ENCODE data around the gene RAP2A. TPM values are rescaled to one million over a fixed set of nuclear protein-coding genes. Genes with fewer than 3 reads are reported as not detected.

RAP2A gene
- total RNA-seq, 2 donors from 2014 or later, result 34.0 to 42.8 TPM

DNA sequence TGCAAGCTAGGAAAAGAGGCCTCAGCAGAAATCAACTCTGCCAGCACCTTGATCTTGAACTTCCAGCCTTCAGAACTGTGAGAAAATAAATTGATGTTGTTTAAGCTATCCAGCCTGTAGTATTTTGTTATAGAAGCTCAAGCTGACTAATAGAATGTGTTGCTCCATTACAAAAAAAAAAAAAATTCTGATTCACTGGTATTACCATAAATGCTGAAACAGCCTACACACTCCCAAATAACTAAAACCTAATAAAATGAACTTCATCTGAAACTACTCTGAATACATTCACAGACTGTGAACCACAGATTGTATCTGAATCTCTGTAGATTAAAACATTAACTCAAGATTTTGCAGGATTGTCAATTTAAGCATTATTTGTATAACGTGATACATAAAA lies 49.5 kb downstream of the RAP2A start:
- intact Hi-C loops (cut with DNase I), result no loop called here
- DNase-seq (ENCODE audit: low spot score), result no peak

DNA sequence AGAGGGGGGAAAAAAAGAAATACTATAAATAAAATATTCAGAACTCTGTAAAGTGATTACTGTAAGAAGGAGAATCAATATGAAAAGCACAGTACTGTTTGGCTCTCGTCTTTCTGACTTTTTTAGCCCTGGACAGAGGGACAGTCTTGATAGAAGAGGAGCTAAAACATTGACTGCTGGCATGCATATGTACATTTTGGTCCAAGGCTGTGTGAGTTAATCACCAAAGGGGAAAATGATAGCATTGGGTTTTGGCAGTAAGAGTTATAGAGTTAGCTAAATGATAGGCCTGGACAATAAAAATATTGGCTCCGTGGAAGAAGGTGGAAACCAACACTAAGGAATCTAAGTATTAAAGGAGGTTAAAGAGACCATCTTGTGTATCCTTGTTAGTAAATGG lies 50.3 kb downstream of the RAP2A start:
- intact Hi-C loops (cut with DNase I), result no loop called here
- DNase-seq (ENCODE audit: low spot score), result no peak

DNA sequence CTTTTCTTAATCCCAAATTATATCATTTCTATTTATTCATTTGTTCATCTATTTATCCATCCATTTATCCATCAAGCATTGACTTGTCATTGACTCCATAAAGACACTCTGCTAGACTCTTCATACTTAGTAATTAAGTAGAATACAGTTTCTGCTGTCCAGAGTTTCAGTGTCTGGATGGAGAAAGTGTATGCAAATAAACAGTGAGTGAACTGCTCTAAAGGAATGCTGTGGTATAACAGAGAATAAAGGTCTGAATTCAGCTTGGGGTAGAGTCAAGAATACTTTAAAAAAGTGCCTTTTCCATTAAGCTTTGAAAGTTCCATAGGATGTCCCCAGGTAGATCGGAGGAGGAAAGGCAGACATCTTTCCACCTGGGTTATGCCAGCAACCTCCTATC lies 51.4 kb downstream of the RAP2A start:
- intact Hi-C loops (cut with DNase I), result no loop called here

DNA sequence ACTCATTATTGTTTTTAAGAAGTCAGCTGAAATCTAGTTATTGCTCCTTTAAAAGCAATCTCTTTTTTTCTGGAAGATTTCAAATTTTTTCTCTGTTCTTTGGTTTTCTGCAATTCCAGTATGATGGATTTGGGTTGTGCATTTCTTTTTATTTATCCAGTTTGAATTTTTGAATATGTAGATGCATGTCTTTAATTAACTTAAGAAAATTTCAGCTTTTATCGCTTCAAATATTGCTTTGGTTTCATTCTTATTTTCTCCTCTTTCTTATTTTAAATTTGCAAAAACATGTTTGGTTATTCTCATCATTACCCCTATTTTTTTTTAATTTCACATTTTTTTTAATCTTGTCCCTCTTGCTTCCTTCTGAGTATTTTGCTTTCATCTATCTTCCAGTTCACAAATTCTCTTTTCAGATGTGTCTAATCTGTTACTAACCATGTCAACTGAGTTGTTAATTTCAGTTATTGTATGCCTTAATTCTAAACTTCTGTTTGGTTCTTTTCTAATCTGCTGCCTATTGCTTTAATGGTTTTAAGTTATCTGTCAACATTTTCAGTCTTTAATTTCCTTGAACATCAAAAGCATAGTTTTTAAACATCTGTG lies 56.8 kb downstream of the RAP2A start:
- intact Hi-C loops (cut with DNase I), result no loop called here
- DNase-seq (ENCODE audit: low spot score), result no peak

More for the DNA sequence above, 51.4 kb downstream of the RAP2A start:
- no peak for DNase-seq (ENCODE audit: low spot score)

DNA sequence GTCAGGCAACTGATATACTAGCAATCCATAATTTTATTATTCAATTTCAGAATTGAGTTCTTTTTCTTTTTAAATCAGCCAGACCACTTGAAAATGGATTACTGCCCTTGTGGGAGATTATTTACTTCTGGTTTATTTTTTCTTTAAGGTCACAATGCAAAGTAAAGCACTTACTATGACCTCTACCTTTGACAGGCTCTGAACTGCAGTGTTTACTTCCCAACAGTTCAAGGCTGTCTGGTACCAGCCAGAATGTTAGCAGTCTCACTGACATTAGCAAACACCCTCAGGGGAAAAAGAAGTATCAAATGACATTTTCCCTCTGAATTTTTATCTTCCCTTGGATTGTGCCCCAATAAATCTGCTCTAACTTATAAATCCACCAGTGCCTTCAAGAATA lies 57.5 kb downstream of the RAP2A start:
- intact Hi-C loops (cut with DNase I), result no loop called here
- DNase-seq (ENCODE audit: low spot score), result no peak

DNA sequence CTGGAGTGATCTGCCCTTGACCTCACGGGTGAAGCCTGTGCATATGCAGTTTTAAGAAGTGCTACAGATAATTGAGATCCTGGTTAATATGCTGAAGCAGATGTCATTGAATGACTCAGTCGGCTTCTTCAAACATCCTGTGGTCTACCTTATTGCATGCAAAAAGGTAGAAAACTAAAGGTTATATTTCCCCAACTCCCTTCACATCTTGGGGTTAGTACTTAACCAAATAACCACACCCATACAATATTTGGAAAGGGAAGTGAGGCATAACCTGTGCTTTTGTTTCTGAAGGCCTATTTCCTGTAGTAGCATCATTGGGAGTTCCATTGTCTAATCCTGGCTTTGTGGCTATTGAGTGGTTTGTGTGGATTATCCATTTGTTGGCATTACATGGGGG lies 58.3 kb downstream of the RAP2A start:
- no peak for DNase-seq (ENCODE audit: low spot score)
- intact Hi-C loops (cut with DNase I), result no loop called here

DNA sequence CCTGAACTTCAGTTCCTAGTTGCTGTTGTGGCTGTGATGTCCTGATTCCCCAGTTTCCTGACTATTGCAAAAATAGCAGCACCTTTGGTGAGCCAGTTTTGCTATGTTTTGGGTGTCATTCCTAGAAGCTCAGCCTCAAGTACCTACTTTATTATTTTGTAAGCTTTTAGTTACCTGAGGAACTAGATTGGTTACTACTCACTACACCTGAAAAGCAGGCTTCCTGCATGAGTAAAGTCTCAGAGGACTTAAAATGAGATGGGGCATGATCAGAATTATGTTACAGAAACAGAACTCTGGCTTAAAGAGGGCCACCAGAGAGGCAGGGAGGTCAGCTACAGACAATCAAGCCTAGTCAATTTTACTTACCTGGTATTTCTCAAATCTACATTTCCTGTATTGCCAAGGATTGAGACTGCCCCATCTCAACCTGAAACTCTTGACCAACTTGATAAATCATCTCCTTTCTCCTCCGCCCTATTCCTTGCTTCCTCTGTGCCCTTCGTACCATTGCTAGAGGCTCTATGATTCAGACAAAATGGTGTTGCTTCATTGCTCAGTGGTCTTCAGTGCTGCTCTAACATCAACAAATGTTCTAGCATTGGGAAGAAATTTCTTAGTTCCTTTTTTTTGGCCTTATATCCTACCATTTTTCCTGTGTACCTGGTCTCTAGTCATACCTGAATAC lies 58.9 kb downstream of the RAP2A start:
- intact Hi-C loops (cut with DNase I), result no loop called here

DNA sequence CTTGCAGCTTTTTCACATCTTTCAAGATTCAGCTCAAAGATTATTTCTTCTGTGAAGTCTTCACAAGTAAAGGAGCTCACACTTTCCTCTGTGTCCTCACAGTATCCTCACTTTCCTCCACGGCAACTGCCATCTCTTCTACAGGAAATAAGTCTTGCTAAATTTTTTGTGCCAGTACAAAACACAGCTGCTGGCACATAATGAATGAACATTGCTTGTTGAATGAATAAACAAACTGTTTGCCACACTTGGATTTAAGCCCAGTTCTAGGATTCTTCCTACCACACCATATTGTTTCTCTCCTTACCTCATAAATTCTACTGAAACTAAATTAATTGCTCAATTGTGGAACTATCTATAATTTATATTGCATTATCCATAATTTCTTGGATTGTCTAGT lies 59.5 kb downstream of the RAP2A start:
- intact Hi-C loops (cut with DNase I), result no loop called here
- DNase-seq (ENCODE audit: low spot score), result no peak

More for the DNA sequence above, 58.9 kb downstream of the RAP2A start:
- DNase-seq (ENCODE audit: low spot score), result no peak

DNA sequence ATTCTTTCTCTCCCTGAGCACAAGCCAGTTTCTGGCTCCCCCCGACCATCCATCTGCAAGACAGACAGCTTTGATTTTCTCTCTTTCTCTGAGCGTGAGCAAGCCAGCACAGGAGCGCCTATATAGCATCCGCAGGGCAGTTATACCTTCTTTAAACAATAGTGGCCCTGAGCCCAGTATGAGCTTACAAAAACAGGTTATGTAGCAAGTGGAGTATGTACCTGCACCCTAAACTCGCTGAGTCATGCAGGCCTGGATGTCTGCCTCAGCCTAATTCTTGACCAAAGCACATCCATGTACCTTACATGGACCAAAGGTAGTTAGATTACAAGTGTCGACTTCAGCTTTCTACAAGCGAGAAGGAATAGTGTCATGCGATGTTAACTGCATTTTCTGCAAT lies 61.7 kb downstream of the RAP2A start:
- intact Hi-C loops (cut with DNase I), result no loop called here
- DNase-seq (ENCODE audit: low spot score), result no peak

DNA sequence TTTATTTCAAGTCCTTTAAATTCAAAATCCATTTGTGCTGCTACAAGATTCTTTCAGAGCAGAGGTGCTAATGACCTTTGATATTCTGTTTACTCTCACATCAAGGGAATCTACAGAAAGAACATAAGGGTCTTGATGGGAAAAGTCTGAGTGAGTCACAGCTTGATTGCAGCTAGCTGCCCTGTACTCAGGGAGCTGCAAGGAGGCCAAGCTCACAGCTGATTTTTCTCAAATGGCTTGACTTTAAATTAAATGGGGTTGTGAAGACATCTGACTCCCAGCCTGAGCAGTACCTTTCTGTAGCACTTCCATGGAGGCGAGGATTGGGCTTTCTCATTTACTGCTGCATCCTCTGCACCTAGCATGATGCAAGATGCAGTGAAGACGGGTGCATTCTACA lies 62.5 kb downstream of the RAP2A start:
- DNase-seq (ENCODE audit: low spot score), result no peak
- intact Hi-C loops (cut with DNase I), result no loop called here

DNA sequence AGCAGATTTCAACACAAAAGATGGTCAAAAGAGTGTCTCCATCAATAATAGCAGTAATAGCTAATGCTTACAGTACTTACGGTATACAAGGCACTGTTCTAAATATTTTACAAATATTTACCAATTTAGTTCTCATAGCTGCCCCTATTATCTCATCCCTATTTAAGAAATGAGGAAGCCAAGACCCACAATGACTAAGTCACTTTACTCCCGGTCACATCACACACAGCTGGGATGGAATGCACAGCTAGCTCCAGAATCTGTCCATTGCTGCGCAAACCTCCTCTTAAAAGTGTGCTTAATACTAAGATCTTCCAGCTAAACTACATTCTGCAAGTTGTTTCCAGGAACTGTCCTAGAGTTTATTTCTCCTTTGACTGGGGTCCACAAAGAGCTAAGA lies 63.4 kb downstream of the RAP2A start:
- intact Hi-C loops (cut with DNase I), result no loop called here
- no peak for DNase-seq (ENCODE audit: low spot score)

DNA sequence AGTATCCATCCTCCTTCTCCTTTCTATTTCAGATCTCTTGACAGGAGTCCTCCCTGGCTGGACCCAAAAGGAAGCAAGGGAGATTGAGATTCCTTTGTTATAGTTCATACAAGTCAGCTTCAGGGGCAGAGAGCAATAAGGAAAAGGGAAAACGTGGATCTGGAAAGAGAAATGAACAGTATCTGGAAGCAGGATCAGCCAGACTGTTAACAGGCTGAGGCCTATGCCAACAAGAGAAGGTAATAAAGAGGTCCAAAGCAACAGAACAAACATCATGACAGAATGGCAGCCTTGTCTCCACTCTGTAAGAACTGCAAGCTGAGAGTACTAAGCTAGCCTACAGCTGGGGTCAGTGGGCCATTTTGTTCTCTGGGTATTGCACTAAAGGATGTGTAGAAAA lies 64.5 kb downstream of the RAP2A start:
- intact Hi-C loops (cut with DNase I), result no loop called here
- DNase-seq (ENCODE audit: low spot score), result no peak

DNA sequence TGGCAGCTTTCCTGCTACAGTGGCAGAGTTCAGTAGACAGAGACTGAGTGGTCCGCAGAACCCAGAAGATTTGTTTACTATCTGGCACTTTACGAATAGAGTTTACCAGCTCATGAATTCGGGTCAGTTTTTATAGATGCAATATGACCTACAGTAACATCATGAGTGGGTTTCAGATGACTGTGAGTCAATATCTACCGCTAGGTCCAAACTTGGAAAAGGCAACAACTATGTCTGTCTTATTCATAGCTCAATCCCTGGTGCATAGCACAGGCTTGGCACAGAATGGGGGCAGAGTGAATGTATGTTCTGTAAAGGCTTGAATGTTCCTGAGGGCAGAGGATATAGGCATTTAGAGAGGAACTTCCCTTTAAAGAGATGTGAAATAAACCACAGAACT lies 65.2 kb downstream of the RAP2A start:
- intact Hi-C loops (cut with DNase I), result no loop called here
- no peak for DNase-seq (ENCODE audit: low spot score)

DNA sequence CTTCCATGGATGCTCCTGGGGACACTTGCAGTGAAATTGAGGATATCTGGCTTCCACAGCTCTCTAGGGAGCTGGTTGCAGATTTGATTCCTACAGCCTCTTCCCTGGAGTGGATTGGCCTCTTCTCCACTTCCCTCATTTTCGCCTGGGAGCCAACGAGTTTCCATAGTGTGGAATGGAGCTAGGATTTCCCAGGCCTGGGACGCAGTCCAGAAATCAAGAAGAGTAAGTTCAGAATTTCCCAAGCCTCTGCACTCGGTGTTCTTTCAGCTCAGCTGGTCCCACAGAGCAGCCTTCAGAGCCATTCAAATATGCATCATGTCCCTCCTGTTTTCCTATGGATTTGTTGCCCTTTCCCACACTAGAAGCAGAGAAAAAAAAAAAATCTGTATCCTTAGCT lies 68.2 kb downstream of the RAP2A start:
- no peak for DNase-seq (ENCODE audit: low spot score)
- intact Hi-C loops (cut with DNase I), result no loop called here

DNA sequence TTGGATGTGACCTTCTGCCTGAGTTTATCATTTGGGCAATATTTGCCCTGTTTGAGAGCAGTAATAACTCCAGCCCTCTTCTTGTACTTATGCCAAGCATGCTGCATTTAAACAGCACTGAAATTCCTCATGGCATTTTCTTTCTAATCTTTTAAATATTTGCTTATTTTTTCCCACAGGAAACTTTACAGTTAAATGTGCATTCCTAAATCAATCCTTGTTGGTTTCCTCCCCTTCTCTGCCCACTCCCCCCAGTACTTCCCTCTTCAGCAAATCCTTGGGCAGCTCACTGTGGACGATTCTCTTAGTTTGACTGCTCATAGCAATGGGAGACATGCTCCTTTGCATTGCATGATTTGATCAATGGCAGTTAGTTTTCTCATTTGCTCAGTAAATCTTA lies 68.7 kb downstream of the RAP2A start:
- intact Hi-C loops (cut with DNase I), result no loop called here
- no peak for DNase-seq (ENCODE audit: low spot score)

DNA sequence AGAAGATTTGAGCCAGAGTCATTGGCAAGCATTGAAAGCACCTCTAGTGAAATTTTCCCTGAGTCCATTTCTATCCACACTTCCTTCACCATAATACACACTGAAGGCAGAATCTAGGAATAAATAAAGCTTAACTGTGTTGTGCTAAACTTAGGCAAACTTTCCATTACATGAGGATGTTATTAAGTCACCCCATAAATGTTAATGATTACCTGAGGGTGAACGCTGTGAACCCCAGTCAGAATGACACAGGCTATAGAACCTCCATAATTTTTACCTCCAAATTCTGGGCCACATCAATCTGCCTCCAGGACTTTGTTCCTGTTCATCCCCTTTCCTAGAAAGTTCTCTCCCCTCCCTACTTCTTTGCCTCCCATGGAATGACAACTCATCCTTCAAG lies 71.0 kb downstream of the RAP2A start:
- DNase-seq (ENCODE audit: low spot score), result no peak
- intact Hi-C loops (cut with DNase I), result no loop called here

DNA sequence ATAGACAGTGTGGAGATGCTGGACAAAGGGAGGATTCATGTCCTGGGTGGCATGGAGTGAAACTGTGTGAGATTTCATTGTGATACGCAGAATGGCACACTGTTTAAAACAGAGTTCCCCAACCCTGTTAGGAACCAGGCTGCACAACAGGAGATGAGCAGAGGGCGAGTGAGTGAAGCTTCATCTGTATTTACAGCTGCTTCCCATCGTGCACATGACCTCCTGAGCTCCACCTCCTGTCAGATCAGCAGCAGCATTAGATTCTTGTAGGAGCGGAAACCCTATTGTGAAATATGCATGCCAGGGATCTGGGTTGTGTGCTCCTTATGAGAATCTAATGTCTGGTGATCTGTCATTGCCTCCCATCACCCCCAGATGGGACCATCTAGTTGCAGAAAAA lies 72.5 kb downstream of the RAP2A start:
- no peak for DNase-seq (ENCODE audit: low spot score)
- intact Hi-C loops (cut with DNase I), result no loop called here

DNA sequence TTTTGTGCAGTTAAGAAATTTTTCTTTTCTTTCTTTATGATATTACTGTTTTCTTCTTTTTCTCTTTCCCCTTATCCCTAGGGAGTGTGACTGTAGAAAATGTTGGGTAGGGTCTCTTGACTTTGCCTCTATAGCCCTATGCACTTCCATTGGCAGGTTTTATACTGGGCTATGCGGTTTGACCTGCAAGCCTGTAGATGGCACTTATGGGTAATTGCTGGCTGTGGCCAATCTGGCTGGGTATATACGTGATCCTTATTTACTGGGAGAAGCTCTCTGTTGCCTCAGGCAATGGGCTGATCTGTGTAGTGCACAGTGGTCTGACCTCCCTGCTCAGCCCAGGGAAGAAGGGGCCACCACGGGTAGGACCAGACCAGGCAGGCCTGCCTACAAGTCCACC lies 78.8 kb downstream of the RAP2A start:
- no peak for DNase-seq (ENCODE audit: low spot score)
- intact Hi-C loops (cut with DNase I), result no loop called here

DNA sequence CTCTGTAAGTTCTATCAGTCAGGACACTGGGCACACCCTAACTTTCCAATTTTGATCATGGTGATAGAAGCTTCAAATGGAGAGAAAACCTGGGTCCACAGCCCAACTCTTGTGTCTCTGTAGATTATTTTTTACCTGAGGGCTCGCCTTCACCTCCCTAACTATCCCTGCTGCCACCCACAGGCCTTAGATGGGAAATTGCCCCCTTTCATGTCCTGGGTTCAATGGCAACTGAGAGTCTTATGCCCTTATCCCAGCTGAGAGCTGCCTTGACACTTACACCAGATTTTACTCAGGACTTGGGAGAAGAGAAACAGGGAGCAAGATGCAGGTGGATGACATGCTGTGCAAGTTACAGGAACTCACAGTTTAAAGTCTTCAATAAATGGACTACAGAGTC lies 81.7 kb downstream of the RAP2A start:
- DNase-seq (ENCODE audit: low spot score), result no peak
- intact Hi-C loops (cut with DNase I), result no loop called here

DNA sequence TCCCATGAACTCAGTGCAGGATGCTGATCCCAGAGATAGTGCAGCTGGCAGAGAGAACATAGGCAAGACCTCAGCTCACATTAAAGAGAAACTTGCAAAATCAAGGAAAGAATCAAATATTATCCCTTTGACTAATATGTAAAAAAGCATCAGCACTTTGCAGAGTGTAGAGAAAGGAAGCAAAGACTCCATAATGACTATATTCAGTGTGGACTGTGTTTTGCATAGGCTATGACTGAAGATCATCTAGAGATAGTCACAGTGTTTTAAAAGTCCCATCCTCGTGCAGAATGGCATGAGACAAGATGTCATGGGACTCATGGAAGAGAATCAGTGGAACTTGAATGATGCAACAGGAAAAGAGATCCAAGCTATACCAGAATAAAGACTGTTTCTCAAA lies 84.0 kb downstream of the RAP2A start:
- no peak for DNase-seq (ENCODE audit: low spot score)
- intact Hi-C loops (cut with DNase I), result no loop called here
